Measurements from ENCODE around the gene ELOVL6.
A peak's percentile ranks its signal among the peaks of the same experiment; 100 is the strongest.
"Not testable (repeated sequence)": the region's sequence is repeated elsewhere in the genome, so short reads cannot be mapped to it uniquely, and the experiment has no call there.

Gene ELOVL6, protein sequence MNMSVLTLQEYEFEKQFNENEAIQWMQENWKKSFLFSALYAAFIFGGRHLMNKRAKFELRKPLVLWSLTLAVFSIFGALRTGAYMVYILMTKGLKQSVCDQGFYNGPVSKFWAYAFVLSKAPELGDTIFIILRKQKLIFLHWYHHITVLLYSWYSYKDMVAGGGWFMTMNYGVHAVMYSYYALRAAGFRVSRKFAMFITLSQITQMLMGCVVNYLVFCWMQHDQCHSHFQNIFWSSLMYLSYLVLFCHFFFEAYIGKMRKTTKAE

DNA sequence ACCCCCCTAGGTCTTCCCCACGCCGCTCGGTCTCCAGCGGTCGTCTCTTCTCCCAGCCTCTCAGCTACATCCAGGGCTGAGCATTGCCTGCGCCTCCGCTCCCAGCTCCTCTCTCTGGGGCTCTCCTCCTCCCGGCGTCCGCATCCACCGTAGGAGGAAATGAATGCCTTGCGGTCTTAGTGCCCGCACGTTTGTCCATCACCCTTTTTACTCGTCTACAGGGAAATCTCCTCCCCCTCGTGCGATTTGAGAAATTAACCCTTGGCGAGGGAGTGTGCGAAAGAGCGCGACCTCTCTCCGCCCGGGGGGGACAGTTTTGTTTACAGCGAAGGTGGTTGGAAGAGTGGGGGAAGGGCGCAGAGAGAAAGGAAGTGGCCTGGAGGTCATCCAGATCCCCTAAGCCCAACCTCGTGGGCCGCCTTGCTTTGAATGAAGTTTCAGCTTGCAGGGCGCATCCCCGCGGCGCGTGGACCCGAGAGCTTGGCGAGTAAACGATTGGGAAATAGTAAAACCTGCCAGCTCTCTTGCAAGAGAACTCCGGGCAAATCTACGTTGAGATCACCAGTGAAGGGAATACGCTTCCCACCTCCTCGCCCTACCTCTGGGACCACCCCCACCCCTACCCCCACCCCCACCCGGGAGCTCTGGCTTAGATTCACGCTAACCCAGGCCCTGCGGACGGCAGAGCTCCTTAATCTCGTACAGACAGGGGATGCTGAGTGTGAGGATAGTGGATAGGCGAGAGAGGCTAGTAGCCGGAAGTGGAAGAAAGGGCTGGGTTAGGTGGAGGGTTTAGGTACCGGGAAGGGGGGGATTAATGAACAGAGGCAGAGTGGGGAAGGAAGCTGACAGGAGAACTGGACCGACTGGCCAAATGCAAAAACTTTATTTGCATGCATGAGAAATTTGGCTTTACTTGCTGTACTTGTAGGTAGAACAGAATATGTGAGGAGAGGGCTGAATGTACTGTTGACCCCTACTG lies at the start of gene ELOVL6:
TSS of gene ELOVL6 (minus strand) at position 181 of the 982 bp plus-strand sequence. CDS start 280 bp downstream, outside the sequence.
- peak; percentile 89 for DNase-seq (ENCODE audit: low read depth)

DNA sequence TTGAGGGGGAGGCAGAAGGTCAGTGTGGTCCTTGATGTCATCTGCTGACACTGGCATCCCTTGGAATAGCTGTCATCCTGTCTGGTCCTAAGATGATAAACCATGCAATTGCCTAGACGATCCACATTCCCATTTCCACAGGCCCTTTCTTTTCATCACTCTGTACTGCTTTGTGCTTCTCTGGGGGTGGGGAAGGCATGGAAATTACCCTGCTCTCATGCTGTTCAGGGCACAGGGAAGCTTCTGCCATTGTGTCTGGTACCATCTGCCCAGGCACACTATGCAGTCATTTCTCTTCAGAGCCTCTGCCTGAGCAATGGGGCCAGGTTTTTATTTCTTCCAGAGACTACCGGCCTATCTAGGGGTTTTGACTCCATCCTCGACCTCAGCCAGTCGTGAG lies 49.7 kb upstream of the ELOVL6 start:
- no peak for DNase-seq (ENCODE audit: low read depth)

DNA sequence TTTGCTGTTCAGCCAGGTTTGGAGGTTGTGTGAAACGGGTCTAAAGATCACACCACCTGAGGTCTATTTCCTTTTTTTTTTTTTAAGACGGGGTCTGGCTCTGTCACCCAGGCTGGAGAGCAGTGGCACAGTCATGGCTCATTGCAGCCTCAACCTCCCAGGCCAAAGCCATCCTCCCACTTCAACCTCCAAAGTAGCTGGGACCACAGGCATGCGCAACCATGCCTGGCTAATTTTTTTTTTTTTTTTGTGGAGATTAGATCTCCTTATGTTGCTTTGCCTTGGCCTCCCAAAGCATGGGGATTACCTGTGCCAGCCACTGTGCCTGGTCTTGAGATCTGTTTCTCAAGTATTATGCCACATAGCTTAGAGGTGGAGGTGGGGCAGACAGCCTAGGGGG lies 49.2 kb upstream of the ELOVL6 start:
- DNase-seq (ENCODE audit: low read depth): no peak

DNA sequence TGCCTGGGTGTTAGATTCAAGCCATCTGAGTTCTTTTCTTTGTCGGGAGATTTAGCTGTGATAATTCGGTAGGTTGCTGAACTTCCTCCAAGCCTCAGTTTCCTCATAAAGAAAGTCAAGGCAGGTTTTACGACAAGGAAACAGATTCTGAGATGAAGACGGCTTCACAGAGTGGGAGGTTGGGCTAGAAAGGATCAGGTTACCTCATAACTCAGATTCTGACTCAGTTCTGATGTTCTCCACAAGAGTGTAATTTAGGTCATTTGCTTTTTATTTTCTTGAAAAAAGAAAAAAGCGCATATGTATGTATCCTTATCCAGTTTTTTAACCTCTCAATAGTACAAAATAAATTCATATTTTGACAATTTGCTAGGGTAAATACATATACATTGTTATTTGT lies 47.2 kb upstream of the ELOVL6 start:
- peak; percentile 77 for DNase-seq (ENCODE audit: low read depth)

DNA sequence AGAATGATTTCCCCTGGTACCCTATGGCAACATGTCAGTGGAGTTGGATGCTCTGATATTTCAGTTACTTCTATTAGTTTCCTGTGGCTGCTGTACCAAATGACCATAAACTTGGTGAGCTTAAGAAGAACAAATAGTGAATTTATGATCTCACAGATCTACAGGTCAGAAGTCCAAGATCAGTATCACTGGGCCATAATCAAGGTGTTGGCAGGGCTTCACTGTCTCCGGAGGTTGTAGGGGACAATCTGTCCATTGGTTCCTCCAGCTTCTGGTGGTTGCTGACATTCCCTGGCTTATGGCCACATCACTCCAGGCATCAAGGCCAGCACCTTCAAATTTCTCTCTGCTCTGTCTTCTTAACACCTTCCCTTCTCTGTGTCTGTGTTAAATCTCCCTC lies 37.9 kb upstream of the ELOVL6 start:
- no peak for DNase-seq (ENCODE audit: low read depth)

DNA sequence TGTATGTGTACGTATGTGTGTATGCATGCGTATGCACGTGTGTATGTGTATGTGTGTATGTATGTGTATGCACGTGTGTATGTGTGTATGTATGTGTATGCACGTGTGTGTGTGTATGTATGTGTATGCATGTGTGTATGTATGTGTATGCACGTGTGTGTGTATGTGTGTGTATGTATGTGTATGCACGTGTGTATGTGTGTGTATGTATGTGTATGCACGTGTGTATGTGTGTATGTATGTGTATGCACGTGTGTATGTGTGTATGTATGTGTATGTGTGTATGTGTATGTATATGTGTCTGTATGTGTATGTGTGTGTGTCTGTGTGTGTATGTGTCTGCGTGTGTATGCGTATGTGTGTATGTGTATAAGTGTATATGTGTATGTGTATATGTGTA lies 35.2 kb upstream of the ELOVL6 start:
- not testable (repeated sequence) for DNase-seq (ENCODE audit: low read depth)

DNA sequence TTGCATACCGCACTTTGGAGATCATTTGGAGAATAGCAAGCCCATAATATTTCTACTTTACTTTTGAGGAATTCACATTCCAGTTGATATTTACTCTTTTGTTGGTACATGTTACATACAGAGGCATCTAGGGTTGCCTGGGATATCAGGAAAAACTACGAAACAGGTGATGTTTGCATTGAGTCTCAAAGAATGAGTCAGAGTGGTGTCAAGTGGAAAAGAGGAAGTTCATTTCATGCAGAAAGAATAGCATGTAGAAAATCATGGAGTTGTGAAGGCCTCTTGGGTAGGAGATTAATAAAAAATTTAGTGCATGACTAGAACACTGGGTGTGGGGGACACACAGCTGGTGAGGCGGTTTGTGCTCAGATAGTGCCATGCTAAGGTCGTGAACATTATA lies 33.5 kb upstream of the ELOVL6 start:
- no peak for DNase-seq (ENCODE audit: low read depth)

DNA sequence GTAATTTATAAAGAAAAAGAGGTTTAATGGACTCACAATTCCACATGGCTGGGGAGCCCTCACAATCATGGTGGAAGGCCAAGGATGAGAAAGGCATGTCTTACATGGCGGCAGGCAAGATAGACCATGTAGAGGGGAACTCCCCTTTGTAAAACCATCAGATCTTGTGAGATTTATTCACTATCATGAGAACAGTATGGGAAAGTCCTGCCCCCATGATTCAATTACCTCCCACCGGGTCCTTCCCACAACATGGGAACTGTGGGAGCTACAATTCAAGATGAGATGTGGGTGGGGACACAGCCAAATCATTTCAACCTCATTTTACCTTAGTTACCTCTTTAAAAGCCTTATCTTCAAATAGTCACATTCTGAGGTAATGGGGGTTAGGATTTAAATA lies 30.9 kb upstream of the ELOVL6 start:
- DNase-seq (ENCODE audit: low read depth): no peak

DNA sequence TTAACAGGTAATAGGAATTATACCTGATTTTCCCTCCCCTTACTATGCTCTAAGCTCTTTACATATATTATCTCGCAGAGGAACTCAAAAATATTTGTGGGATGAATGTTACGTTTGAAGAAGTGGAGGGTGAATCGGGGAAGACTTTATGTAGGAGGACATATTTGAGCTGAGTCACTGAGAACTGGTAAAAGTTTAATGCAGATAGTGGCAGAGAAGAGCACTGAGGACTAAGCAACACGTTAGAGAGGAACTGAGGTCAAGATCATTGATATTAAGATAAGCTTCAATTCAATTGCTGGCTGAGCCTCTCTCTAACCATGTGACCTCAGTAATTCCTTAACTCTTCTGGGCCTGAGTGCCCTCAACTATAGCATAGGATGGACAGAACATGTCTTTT lies 26.4 kb upstream of the ELOVL6 start:
- peak; percentile 20 for DNase-seq (ENCODE audit: low read depth)

DNA sequence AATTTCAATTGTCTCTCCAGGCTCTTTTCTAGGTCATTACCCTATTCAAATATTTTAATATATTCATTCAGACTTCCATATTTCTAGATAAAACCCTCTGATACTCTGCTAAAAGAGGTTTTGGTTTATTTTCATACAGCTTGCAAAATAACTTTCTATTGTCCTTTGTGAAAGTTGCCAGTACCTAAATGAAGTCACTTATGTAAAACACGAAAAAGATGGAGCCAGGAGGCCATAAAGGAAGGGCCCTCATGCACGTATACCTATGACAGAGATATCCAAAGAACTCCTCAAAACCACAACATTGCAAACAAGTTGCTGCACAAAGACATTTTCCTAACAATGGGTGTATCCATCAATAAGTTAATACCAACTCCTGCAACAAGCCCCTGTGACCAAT lies 25.7 kb upstream of the ELOVL6 start:
- no peak for DNase-seq (ENCODE audit: low read depth)

DNA sequence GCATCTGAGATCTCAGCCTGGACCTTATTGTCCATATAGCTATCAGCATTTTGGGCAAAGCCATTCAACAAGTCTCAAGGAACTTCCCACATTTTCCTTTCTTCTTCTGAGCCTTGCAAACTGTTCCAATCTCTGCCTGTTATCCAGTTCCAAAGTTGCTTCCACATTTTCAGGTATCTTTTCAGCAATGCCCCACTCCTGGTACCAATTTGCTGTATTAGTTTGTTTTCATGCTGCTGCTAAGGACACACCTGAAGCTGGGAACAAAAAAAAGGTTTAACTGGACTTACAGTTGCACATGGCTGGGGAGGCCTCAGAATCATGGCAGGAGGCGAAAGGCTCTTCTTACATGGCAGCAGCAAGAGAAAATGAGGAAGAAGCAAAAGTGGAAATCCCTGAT lies 20.5 kb upstream of the ELOVL6 start:
- DNase-seq (ENCODE audit: low read depth): not testable (repeated sequence)

DNA sequence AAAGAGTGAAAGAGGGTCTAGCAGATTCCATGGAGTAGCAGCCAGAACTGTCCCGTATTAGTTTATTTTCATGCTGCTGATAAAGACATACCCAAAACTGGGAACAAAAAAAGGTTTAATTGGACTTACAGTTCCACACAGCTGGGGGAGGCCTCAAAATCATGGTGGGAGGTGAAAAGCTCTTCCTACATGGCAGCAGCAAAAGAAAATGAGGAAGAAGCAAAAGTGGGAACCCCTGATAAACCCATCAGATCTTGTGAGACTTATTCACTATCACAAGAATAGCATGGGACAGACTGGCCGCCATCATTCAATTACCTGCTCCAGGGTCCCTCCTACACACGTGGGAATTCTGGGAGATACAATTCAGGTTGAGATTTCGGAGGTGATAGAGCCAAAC lies 18.8 kb upstream of the ELOVL6 start:
- not testable (repeated sequence) for DNase-seq (ENCODE audit: low read depth)

DNA sequence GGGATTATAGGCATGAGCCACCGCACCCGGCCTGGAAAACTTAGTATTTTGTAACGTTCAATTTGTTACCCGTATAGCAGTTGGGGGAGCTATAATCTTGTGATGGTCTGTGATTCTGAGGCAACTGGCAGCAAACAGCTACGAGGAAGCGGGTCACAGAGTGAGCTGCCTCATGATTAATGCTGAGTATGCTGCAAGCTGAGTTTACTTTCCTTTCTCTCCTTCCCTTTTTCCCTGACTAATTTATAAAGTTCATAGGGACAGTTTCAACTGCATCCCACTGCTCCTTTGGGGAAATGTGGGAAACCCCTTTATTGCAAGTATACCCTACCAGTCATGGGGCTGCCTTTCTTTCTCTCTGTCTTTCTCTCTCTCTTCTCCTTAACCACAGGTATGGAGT lies 17.7 kb upstream of the ELOVL6 start:
- DNase-seq (ENCODE audit: low read depth): no peak

DNA sequence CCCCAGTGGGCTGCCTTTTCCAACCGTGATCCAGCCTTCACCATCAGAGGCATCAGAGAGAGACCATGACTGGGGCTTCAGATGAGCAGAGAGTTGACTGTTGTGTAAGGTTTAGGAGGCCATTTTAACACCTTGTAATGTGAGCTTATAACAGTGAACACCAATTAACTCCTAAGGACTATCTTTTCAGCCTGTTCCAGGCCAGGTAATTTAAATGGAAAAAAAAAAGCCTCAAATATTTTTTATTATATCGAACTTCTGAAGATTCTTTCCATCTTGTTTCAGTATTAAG lies 13.3 kb upstream of the ELOVL6 start:
- no peak for DNase-seq (ENCODE audit: low read depth)

DNA sequence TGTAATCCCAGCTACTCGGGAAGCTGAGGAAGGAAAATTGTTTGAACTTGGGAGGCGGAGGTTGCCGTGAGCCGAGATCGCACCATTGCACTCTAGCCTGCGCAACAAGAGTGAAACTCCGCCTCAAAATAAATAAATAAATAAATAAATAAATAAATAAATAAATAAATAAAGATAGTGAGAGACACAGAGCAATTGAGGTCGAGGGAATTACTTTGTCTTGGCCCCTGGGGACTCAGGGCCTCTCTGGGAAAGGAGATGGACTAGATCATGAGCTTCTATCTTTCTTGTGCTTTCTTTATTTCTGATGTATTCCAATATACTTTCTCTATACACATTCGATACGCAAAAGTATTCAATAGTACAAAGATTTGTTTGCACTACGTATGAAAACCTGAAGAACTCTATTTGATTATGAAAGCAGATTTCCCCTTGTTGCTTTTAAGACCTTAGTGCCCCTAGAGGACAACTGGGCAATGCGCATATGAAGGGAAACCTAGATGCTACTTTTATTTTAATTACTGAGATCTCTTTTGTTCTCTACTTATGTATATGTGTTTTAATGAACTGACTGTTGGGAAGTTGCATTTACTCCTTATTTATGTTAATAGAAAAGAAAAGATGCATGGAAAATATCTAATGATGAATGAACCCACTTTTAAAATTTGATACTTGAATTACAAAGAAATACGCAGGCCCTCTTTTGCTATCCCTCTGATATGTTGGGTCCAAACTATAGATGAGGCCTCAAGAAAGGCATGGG lies 12.8 kb upstream of the ELOVL6 start:
- peak; percentile 65 for DNase-seq (ENCODE audit: low read depth)

DNA sequence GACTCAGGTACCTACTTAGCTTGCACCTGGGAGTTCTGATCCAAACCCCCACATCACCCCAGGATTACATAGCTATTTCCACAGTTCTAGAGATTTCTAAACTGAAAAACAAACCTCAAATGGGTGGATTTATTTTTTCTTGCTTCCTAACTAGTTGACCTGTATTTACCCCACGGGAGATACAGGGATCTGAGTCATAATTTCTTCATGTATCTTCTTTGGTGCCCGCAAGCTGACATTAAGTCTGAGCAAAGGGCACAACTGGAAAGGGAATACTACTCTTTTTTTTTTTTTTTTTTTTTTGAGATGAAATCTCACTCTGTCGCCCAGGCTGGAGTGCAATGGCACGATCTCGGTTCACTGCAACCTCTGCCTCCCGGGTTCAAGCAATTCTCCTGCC lies 10.0 kb upstream of the ELOVL6 start:
- no peak for DNase-seq (ENCODE audit: low read depth)

DNA sequence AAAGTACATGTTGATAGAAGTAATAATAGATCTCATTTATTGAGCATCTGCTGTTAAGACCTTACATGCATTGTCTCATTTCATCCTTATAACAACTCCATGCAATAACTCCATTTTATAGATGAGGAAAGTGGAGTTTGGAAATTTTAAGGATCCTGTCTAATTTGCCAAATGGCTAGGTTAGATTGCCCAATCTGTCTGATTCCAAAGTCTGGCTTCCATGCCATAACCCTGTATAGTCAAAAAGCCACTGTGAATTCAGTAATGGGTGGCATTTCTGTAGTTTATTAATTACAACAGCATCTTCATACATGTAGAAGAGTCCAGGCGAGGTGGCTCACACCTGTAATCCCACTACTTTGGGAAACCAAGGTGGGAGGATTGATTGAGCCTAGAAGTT lies 8.8 kb upstream of the ELOVL6 start:
- DNase-seq (ENCODE audit: low read depth): no peak

DNA sequence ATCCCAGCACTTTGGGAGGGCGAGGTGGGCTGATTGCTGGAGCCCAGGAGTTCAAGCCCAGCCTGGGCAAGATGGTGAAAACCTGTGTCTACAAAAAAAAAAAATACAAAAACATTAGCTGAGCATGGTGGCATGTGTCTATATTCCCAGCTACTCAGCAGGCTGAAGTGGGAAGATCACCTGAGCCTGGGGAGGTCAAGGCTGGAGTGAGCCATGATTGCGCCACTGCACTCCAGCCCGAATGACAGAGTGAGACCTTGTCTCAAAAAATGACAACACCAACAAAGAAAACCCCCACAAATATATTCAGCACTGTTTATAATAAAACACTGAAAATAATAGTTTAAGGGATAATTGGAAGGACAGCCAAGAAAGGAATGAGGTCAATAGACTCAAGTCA lies 3.6 kb upstream of the ELOVL6 start:
- DNase-seq (ENCODE audit: low read depth): no peak

DNA sequence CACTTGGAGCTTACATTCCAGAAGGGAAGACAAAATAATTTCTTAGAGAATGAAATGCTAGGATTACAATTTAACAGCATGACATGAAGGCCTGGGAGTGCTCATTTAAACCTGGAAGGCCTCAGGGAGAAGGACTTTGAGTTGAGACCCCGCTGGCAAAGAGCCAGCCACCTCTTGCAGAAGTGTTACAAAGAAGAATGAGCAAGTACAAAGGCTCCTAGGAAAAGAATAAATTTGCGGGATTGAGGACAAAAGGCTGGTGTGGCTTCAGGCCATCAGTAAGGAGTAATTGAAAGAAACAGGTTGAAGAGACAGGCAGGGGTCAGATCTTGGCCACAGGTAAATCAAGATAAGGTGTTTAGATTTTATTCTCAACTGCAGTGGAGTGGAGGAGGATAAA lies 3.1 kb upstream of the ELOVL6 start:
- no peak for DNase-seq (ENCODE audit: low read depth)

DNA sequence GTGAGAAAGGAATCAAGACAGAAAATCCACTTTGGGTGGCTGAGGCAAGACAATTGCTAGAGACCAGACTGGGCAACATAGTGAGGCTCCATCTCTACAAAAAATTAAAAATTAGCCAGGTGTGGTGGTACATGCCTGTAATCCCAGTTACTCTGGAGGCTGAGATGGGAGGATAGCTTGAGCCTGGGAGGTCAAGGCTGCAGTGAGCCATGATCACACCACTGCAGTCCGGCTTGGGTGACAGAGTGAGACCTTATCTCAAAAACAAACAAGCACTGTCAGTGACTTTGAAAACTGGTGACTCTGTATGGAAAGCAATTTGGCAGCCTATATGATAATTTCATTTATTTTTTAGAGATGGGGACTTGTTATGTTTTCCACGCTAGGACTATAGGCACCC lies 2.3 kb upstream of the ELOVL6 start:
- DNase-seq (ENCODE audit: low read depth): no peak

DNA sequence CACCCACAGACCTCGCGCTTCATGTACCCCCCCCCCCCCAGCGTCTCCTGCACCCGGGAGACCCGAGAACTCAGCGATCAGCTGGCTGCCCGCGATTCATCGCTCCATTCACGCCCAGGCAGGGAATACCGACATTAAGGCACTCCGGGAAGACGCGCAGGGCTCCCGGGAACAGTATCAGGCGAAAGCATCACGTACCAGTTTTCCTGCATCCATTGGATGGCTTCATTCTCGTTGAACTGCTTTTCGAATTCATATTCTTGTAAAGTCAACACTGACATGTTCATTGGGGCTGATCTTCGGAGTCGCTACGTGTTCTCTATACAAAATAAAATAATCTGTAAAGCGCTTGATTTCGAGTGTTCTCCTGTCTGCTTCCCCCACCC lies 373 bp downstream of the ELOVL6 start:
- no peak for DNase-seq (ENCODE audit: low read depth)

DNA sequence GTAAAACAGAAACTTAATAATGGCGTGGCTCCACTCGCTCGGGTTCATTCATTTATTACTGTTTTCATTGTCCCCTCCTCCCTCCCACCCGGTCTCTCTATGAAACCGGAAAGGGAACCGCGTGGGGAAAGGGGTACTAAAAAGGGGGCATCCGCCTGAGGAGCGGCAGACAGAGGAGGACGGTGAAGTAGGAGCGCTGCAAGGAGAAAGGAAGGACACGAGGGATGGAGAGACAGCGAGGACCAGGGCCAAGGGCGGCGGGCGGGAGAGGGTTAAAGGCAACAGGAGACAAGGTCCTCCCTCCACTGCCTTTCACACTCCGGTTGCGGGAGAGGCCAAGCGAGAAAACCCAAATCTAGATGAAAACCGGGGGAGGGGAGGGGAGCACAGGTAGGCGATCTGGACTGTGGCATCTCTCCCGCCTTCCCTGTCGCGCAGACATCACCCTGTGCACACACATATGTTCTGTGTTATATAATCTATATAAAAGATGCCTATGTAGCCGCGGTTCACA lies 829 bp downstream of the ELOVL6 start:
- peak; percentile 49 for DNase-seq (ENCODE audit: low read depth)
